K562 (cell line): ENCODE data around the gene P2RY8. TPM values are rescaled to one million over a fixed set of nuclear protein-coding genes. Genes with fewer than 3 reads are reported as not detected.

Source experiments
- CXXC5 ChIP-seq: fragments of 250-450 bp; sonication (Bioruptor Pico); IDR thresholded peaks from 2 replicates; pipeline ENCODE4 v1.8.0; 2022; ENCODE audit warnings: inconsistent platforms, mild to moderate bottlenecking, moderate library complexity
- ELF1 ChIP-seq: fragments of 200-800 bp; sonication (Bioruptor generic); IDR thresholded peaks from 2 replicates; pipeline ENCODE4 v1.6.1; 2016; ENCODE audit warnings: missing genetic modification characterization, missing compliant biosample characterization
- ESRRB ChIP-seq: fragments of 250-450 bp; sonication (Bioruptor Pico); IDR thresholded peaks from 2 replicates; pipeline ENCODE4 v1.5.0; 2020; ENCODE audit warnings: mild to moderate bottlenecking, moderate library complexity, borderline replicate concordance
- FOXA3 ChIP-seq, 2 experiments: fragments of 450-650 bp in 1 of 2; sonication (generic) in 1 of 2; formaldehyde crosslinking; IDR thresholded peaks in 1 of 2; conservative IDR thresholded peaks in 1 of 2; 2 replicates each; pipeline versions ENCODE4 v1.4.0 to v1.8.0; 2020 to 2022; ENCODE audit warnings: mild to moderate bottlenecking in 2 of 2, missing genetic modification reagents in 1 of 2
- GATAD2A ChIP-seq: fragments of 450-650 bp; IDR thresholded peaks from 2 replicates; pipeline ENCODE4 v1.6.1; 2017
- MEF2D ChIP-seq: conservative IDR thresholded peaks from 2 replicates; pipeline ENCODE4 v1.6.1; 2016; ENCODE audit warnings: low read depth, missing genetic modification characterization, missing compliant biosample characterization
- MIER1 ChIP-seq: fragments of 450-650 bp; IDR thresholded peaks from 2 replicates; pipeline ENCODE4 v1.6.1; 2016; ENCODE audit warnings: antibody characterized with exemption, mild to moderate bottlenecking, low read depth
- MTA1 ChIP-seq: fragments of 450-650 bp; IDR thresholded peaks from 2 replicates; pipeline ENCODE4 v1.6.1; 2017; ENCODE audit warnings: borderline replicate concordance
- RAD21 ChIP-seq, 2 experiments: fragments of 250-450 bp in 1 of 2; fragments of 450-650 bp in 1 of 2; sonication (Bioruptor Pico) in 1 of 2; formaldehyde crosslinking in 1 of 2; IDR thresholded peaks in 1 of 2; conservative IDR thresholded peaks in 1 of 2; 2 replicates each; pipeline versions ENCODE4 v1.4.0 to v1.8.0; 2020 to 2022; ENCODE audit warnings: mild to moderate bottlenecking in 2 of 2, moderate library complexity in 1 of 2
- SREBF2 ChIP-seq: sonication (generic); formaldehyde crosslinking; IDR thresholded peaks from 2 replicates; pipeline ENCODE4 v1.4.0; 2020; ENCODE audit warnings: mild to moderate bottlenecking, missing genetic modification reagents
- ZKSCAN8 ChIP-seq: fragments of 200-800 bp; sonication (Bioruptor generic); IDR thresholded peaks from 2 replicates; pipeline ENCODE4 v1.6.1; 2016; ENCODE audit warnings: missing genetic modification characterization, missing compliant biosample characterization
- ZNF175 ChIP-seq: fragments of 200-800 bp; sonication (Bioruptor generic); IDR thresholded peaks from 2 replicates; pipeline ENCODE4 v1.6.1; 2016; ENCODE audit warnings: low read depth, mild to moderate bottlenecking, missing genetic modification characterization, missing compliant biosample characterization
- ZNF408 ChIP-seq: fragments of 250-450 bp; sonication (Bioruptor Pico); IDR thresholded peaks from 2 replicates; pipeline ENCODE4 v1.4.0; 2020; ENCODE audit warnings: low read depth, mild to moderate bottlenecking, moderate library complexity
- ZNF431 ChIP-seq: sonication (generic); formaldehyde crosslinking; IDR thresholded peaks from 2 replicates; pipeline ENCODE4 v1.8.0; 2022; ENCODE audit warnings: mild to moderate bottlenecking, missing genetic modification reagents
- polyA plus RNA-seq, 8 experiments: library from polyadenylated mRNA; depleted of rRNA in 4 of 8; stranded (reverse) in 5 of 8; unstranded in 3 of 8; fragments of >200 nt; fragmentation: Nextera tagmentation in 2 of 8; fragmentation: Illumina TruSeq in 1 of 8; extraction: Ambion mirVana in 2 of 8; extraction: Trizol in 1 of 8; gene quantifications; 2 replicates each; pipeline versions ENCODE4 v1.2.1 to v1.2.3, GENCODE V29; 2011 to 2014; ENCODE audit warnings: inconsistent platforms in 1 of 8, missing spikeins in 1 of 8
- total RNA-seq, 7 experiments: library from RNA; depleted of rRNA in 6 of 7; stranded (reverse); fragments of >200 nt in 6 of 7; fragmentation: Illumina TruSeq in 2 of 7; extraction: Trizol in 2 of 7; gene quantifications; 2 replicates each; pipeline versions ENCODE4 v1.2.1 to v1.2.3, GENCODE V29; 2011 to 2021; ENCODE audit warnings: low replicate concordance in 1 of 7
- TF ChIP-seq, protein P1 (sequence below): fragments of 200-800 bp; sonication (Bioruptor generic); IDR thresholded peaks from 2 replicates; pipeline ENCODE4 v1.6.1; 2017; ENCODE audit warnings: missing genetic modification characterization, missing compliant biosample characterization
- TF ChIP-seq, protein P2 (sequence below): sonication (generic); formaldehyde crosslinking; IDR thresholded peaks from 2 replicates; pipeline ENCODE4 v1.8.0; 2023; ENCODE audit warnings: missing genetic modification reagents, mild to moderate bottlenecking, borderline replicate concordance
- TF ChIP-seq, protein P3 (sequence below): sonication (generic); formaldehyde crosslinking; IDR thresholded peaks from 2 replicates; pipeline ENCODE4 v1.8.0; 2022; ENCODE audit warnings: mild to moderate bottlenecking, missing genetic modification reagents

Gene P2RY8
- total and polyA plus RNA-seq, 9 of the 15 experiments (the other 6 are each of a cell fraction or from before 2014, with no cell fraction given) = 0.04 to 0.69 (median 0.08) TPM; not detected in 3

DNA sequence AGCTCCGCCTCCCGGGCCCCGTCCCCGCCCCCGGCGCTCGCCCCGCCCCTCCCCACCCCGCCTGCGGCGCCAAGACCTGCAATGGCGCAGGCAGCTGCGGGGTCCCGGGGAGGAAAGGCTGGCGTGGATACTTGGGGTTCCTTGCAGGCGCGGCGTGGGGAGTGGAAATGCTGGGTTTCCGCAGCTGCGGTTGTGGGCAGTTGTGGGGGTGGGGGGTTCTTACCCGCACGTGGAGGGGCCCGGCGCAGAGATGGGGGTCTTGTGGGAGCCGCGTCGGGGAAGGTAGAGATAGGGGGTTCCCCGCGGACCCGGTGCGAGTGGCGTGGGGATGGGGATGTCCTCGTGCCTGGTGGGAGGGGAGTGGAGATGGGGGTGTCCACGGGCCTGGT is 83.6 kb downstream of the P2RY8 start (continued):
- TF ChIP-seq ESRRB (CRISPR knock-in tag) = no peak
- TF ChIP-seq CXXC5 (CRISPR knock-in tag) = no peak
- peak; percentile 79; the same call in 1 of the 2 replicates for TF ChIP-seq GATAD2A
- TF ChIP-seq RAD21 (CRISPR knock-in tag; conservative IDR thresholded peaks at IDR 0.05 in 1 of 2, IDR thresholded peaks at IDR 0.05 in 1 of 2) = no peak
- no peak for TF ChIP-seq ZNF408
- TF ChIP-seq, protein P1, sequence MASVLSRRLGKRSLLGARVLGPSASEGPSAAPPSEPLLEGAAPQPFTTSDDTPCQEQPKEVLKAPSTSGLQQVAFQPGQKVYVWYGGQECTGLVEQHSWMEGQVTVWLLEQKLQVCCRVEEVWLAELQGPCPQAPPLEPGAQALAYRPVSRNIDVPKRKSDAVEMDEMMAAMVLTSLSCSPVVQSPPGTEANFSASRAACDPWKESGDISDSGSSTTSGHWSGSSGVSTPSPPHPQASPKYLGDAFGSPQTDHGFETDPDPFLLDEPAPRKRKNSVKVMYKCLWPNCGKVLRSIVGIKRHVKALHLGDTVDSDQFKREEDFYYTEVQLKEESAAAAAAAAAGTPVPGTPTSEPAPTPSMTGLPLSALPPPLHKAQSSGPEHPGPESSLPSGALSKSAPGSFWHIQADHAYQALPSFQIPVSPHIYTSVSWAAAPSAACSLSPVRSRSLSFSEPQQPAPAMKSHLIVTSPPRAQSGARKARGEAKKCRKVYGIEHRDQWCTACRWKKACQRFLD (CRISPR knock-in tag) = no peak
- peak; percentile 86 for TF ChIP-seq MTA1
- TF ChIP-seq ZNF431 = no peak
- TF ChIP-seq MIER1 = no peak
- no peak for TF ChIP-seq ZKSCAN8 (CRISPR knock-in tag)
- TF ChIP-seq, protein P2, sequence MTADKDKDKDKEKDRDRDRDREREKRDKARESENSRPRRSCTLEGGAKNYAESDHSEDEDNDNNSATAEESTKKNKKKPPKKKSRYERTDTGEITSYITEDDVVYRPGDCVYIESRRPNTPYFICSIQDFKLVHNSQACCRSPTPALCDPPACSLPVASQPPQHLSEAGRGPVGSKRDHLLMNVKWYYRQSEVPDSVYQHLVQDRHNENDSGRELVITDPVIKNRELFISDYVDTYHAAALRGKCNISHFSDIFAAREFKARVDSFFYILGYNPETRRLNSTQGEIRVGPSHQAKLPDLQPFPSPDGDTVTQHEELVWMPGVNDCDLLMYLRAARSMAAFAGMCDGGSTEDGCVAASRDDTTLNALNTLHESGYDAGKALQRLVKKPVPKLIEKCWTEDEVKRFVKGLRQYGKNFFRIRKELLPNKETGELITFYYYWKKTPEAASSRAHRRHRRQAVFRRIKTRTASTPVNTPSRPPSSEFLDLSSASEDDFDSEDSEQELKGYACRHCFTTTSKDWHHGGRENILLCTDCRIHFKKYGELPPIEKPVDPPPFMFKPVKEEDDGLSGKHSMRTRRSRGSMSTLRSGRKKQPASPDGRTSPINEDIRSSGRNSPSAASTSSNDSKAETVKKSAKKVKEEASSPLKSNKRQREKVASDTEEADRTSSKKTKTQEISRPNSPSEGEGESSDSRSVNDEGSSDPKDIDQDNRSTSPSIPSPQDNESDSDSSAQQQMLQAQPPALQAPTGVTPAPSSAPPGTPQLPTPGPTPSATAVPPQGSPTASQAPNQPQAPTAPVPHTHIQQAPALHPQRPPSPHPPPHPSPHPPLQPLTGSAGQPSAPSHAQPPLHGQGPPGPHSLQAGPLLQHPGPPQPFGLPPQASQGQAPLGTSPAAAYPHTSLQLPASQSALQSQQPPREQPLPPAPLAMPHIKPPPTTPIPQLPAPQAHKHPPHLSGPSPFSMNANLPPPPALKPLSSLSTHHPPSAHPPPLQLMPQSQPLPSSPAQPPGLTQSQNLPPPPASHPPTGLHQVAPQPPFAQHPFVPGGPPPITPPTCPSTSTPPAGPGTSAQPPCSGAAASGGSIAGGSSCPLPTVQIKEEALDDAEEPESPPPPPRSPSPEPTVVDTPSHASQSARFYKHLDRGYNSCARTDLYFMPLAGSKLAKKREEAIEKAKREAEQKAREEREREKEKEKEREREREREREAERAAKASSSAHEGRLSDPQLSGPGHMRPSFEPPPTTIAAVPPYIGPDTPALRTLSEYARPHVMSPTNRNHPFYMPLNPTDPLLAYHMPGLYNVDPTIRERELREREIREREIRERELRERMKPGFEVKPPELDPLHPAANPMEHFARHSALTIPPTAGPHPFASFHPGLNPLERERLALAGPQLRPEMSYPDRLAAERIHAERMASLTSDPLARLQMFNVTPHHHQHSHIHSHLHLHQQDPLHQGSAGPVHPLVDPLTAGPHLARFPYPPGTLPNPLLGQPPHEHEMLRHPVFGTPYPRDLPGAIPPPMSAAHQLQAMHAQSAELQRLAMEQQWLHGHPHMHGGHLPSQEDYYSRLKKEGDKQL (CRISPR knock-in tag) = no peak
- no peak for TF ChIP-seq FOXA3 (CRISPR knock-in tag; conservative IDR thresholded peaks at IDR 0.05 in 1 of 2, IDR thresholded peaks at IDR 0.05 in 1 of 2)
- TF ChIP-seq ZNF175 (CRISPR knock-in tag) = no peak
- no peak for TF ChIP-seq MEF2D
- TF ChIP-seq, protein P3, sequence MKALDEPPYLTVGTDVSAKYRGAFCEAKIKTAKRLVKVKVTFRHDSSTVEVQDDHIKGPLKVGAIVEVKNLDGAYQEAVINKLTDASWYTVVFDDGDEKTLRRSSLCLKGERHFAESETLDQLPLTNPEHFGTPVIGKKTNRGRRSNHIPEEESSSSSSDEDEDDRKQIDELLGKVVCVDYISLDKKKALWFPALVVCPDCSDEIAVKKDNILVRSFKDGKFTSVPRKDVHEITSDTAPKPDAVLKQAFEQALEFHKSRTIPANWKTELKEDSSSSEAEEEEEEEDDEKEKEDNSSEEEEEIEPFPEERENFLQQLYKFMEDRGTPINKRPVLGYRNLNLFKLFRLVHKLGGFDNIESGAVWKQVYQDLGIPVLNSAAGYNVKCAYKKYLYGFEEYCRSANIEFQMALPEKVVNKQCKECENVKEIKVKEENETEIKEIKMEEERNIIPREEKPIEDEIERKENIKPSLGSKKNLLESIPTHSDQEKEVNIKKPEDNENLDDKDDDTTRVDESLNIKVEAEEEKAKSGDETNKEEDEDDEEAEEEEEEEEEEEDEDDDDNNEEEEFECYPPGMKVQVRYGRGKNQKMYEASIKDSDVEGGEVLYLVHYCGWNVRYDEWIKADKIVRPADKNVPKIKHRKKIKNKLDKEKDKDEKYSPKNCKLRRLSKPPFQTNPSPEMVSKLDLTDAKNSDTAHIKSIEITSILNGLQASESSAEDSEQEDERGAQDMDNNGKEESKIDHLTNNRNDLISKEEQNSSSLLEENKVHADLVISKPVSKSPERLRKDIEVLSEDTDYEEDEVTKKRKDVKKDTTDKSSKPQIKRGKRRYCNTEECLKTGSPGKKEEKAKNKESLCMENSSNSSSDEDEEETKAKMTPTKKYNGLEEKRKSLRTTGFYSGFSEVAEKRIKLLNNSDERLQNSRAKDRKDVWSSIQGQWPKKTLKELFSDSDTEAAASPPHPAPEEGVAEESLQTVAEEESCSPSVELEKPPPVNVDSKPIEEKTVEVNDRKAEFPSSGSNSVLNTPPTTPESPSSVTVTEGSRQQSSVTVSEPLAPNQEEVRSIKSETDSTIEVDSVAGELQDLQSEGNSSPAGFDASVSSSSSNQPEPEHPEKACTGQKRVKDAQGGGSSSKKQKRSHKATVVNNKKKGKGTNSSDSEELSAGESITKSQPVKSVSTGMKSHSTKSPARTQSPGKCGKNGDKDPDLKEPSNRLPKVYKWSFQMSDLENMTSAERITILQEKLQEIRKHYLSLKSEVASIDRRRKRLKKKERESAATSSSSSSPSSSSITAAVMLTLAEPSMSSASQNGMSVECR = no peak
- no peak for TF ChIP-seq ELF1 (tag)
- TF ChIP-seq SREBF2 (CRISPR knock-in tag) = no peak
